DND-41 (cell line): ENCODE results near the gene PRPSAP1.

ENCODE experiments used
- ATAC-seq: fragments of 200-7000 bp; cut with Tn5 transposase; 3 replicates; pipeline ENCODE4 v1.9.1; 2021; ENCODE audit warnings: low read depth; ENCODE audit not compliant: insufficient read depth
- DNase-seq: peaks from one replicate; pipeline ENCODE4 v3.0.0-alpha.2; 2020
- H2AFZ ChIP-seq: 2 replicates; pipeline ENCODE4 v1.6.0; 2012; ENCODE audit warnings: low read depth, low read length
- H3K27ac ChIP-seq: 2 replicates; pipeline ENCODE4 v1.5.1; 2012; ENCODE audit warnings: low read length, inconsistent platforms
- H3K27me3 ChIP-seq: fragments of 200-600 bp; sonication (generic); 2 replicates; pipeline ENCODE4 v1.6.0; 2012; ENCODE audit warnings: low read length, mild to moderate bottlenecking, inconsistent platforms; ENCODE audit not compliant: insufficient read depth, poor library complexity
- H3K36me3 ChIP-seq: 2 replicates; pipeline ENCODE4 v1.5.1; 2012; ENCODE audit warnings: low read length, inconsistent platforms; ENCODE audit not compliant: insufficient read depth
- H3K4me1 ChIP-seq: 2 replicates; pipeline ENCODE4 v1.5.1; 2012; ENCODE audit warnings: mild to moderate bottlenecking, low read length; ENCODE audit not compliant: insufficient read depth
- H3K4me2 ChIP-seq: 2 replicates; pipeline ENCODE4 v1.6.0; 2012; ENCODE audit warnings: mild to moderate bottlenecking, moderate library complexity, low read length, inconsistent platforms; ENCODE audit not compliant: insufficient read depth
- H3K4me3 ChIP-seq, 2 experiments: fragments of 200-600 bp in 1 of 2; shearing (Covaris generic) in 1 of 2; 2 replicates each; pipeline ENCODE4 v1.5.1; 2012 to 2016; ENCODE audit warnings: inconsistent platforms in 2 of 2, low read length in 2 of 2, mild to moderate bottlenecking in 2 of 2, low read depth in 1 of 2, moderate library complexity in 1 of 2
- H3K79me2 ChIP-seq: 2 replicates; pipeline ENCODE4 v1.6.0; 2012; ENCODE audit warnings: low read length, inconsistent platforms; ENCODE audit not compliant: insufficient read depth
- H3K9ac ChIP-seq: 2 replicates; pipeline ENCODE4 v1.6.0; 2012; ENCODE audit warnings: low read depth, mild to moderate bottlenecking, inconsistent platforms, low read length, moderate library complexity
- H3K9me3 ChIP-seq: 2 replicates; pipeline ENCODE4 v1.5.1; 2012; ENCODE audit warnings: low read length, moderate library complexity, mild to moderate bottlenecking, inconsistent platforms; ENCODE audit not compliant: insufficient read depth, severe bottlenecking
- H4K20me1 ChIP-seq: 2 replicates; pipeline ENCODE4 v1.6.0; 2012; ENCODE audit warnings: low read length; ENCODE audit not compliant: insufficient read depth
- EZH2 ChIP-seq: IDR thresholded peaks from 3 replicates; pipeline ENCODE4 v1.6.1; 2012; ENCODE audit warnings: borderline replicate concordance, low read depth, mild to moderate bottlenecking, moderate library complexity, low read length, inconsistent platforms; ENCODE audit not compliant: severe bottlenecking
- TF ChIP-seq, protein P1 (sequence below): IDR thresholded peaks from 2 replicates; pipeline ENCODE4 v1.5.1; 2012; ENCODE audit warnings: borderline replicate concordance, low read length, moderate library complexity, mild to moderate bottlenecking; ENCODE audit not compliant: poor library complexity, severe bottlenecking; ENCODE audit errors: extremely low read depth

The PRPSAP1 gene

DNA sequence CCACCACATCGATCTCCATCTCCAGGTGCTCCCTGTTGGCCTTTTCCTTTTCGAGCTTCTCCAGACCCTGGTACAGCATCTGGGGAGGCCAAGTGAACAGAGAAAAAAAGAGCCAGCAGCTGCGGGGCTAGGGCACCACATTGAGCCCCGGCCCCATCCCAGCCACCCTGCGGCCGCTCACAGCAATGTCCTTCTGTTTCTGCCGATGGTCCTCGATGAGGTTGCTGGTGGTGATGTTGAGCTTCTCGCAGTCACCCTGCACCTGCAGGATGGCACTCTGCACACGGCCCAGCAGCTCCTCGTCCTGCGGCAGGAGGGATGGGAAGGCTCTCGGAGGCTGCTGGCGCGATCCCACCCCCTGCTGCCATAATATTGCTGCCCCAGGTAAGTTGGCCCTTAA lies 73.1 kb downstream of the PRPSAP1 start:
- Histone ChIP-seq H3K36me3 (no peaks in the 10 kb centered on the region), H2AFZ (no peak overlapping the region), H3K9ac (no peak overlapping the region), H3K4me1 (no peaks in the 10 kb centered on the region), H3K27me3 (no peaks in the 10 kb centered on the region), H3K9me3 (no peaks in the 10 kb centered on the region), H3K4me3 (no peak overlapping the region), H3K79me2 (no peaks in the 10 kb centered on the region), H3K27ac (no peak overlapping the region), H4K20me1 (no peaks in the 10 kb centered on the region), H3K4me2 (no peak overlapping the region)
- TF ChIP-seq, protein P1, sequence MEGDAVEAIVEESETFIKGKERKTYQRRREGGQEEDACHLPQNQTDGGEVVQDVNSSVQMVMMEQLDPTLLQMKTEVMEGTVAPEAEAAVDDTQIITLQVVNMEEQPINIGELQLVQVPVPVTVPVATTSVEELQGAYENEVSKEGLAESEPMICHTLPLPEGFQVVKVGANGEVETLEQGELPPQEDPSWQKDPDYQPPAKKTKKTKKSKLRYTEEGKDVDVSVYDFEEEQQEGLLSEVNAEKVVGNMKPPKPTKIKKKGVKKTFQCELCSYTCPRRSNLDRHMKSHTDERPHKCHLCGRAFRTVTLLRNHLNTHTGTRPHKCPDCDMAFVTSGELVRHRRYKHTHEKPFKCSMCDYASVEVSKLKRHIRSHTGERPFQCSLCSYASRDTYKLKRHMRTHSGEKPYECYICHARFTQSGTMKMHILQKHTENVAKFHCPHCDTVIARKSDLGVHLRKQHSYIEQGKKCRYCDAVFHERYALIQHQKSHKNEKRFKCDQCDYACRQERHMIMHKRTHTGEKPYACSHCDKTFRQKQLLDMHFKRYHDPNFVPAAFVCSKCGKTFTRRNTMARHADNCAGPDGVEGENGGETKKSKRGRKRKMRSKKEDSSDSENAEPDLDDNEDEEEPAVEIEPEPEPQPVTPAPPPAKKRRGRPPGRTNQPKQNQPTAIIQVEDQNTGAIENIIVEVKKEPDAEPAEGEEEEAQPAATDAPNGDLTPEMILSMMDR, result no peak
- no peak for TF ChIP-seq EZH2
- ATAC-seq (no peak), DNase-seq (no peak)

DNA sequence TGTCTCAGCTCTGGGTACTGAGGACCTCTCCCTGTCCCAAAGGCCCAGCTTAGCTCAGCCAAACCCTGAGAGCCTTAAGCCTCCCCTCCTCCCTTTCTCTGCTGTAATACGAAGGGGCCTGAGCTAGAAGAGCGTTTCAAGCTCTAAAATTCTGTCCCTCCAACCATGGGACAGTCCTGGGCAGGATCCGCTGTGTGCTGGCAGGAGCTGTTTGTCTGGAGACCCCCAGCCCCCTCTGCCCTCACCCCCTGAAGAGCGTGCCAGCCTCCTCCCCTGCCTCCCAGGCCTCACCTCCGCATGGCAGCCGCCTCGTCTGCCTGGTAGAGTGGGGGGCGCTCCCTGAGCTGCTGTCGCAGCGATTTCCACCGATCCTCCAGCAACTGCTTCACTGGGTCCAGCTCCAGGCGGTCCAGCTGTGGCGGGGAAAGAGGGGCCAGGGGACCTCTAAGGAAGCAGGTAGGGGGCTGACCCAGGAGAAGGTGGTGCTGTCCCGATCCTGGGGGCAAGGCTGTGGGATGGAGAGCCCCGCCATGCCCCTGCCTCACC lies 73.9 kb downstream of the PRPSAP1 start:
- Histone ChIP-seq H3K4me3 (no peak overlapping the region), H3K4me1 (no peaks in the 10 kb centered on the region), H3K36me3 (no peaks in the 10 kb centered on the region), H4K20me1 (no peaks in the 10 kb centered on the region), H3K27me3 (no peaks in the 10 kb centered on the region), H3K9me3 (no peaks in the 10 kb centered on the region), H3K9ac (no peak overlapping the region), H2AFZ (no peak overlapping the region), H3K27ac (no peak overlapping the region), H3K79me2 (no peaks in the 10 kb centered on the region), H3K4me2 (no peak overlapping the region)
- DNase-seq, result no peak
- TF ChIP-seq, protein P1, result no peak
- no peak for TF ChIP-seq EZH2
- no peak; the same call in 2 of the 3 replicates for ATAC-seq

DNA sequence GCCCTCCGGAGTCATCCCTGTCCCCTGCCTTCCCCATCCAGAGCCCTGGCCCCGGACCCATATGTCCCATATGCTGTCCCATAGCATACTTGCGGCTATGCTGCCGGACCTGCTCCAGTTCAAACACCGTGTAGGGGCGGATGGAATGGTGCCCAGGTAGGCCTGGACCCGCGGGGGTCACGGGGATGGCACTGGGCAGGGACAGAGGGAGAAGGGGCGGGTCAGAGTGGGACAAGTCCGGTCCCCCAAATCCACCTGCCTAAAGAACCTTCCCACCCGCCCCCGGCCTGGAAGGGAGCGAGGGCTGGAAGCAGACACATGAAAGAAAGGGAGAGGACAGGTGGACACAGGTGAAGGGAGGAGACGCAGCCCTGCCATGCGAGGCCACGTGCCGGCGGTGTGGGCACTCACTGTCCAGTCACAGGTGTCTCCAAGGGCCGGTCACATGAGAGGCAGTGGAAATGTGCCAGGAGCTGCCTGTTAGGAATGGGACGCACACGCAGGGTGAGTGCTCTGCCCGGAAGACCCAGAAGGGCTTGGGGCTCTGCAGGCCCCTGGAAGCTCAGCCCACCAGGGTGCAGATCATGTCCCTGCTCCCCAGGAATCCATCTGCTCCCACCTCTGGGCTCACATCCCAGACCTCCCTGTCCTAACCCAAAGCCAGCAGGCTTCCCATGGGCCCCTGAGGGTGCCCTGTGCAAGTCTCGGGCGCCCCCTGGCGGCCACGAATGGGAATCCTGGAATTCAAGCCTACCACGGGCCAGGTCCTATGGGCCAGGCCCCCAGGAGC lies 74.6 kb downstream of the PRPSAP1 start:
- Histone ChIP-seq H3K4me2 (no peak overlapping the region), H3K36me3 (no peaks in the 10 kb centered on the region), H3K27ac (peak overlapping the region; percentile 34; the same call in 1 of the 2 replicates), H3K9me3 (no peaks in the 10 kb centered on the region), H3K4me3 (no peak overlapping the region), H3K9ac (no peak overlapping the region), H4K20me1 (no peaks in the 10 kb centered on the region), H3K27me3 (no peaks in the 10 kb centered on the region), H2AFZ (no peak overlapping the region), H3K4me1 (no peaks in the 10 kb centered on the region), H3K79me2 (no peaks in the 10 kb centered on the region)
- DNase-seq, result peak; percentile 85
- TF ChIP-seq, protein P1, result peak; percentile 95
- no peak for TF ChIP-seq EZH2
- peak; percentile 97 for ATAC-seq
